IMR-90 (cell line): ENCODE data around the gene NTF3. TPM values are rescaled to one million over a fixed set of nuclear protein-coding genes. Genes with fewer than 3 reads are reported as not detected.

Source experiments
- ATAC-seq: fragments of 200-7000 bp; cut with Tn5 transposase; 2 replicates; pipeline ENCODE4 v1.9.1; 2020; ENCODE audit warnings: low read depth, mild to moderate bottlenecking, moderate library complexity
- BruUV-seq: library from RNA; stranded (reverse); fragments of 400-500 nt; replicated peaks from 2 replicates; lab custom pipeline; 2021; lab: Mats Ljungman, UMichigan
- CTCF ChIA-PET: fragments of 300-600 bp; formaldehyde crosslinking; extraction: SDS; loops from one replicate; lab custom pipeline; 2021; ENCODE audit warnings: antibody characterized with exemption; lab: Yijun Ruan, JAX
- POLR2A ChIA-PET: fragments of 300-600 bp; sonication (Branson Sonifier 250); formaldehyde crosslinking; loops from one replicate; lab custom pipeline; 2022; ENCODE audit warnings: antibody characterized with exemption; ENCODE audit not compliant: unreplicated experiment; lab: Charles Lee
- DNase-seq: peaks from one replicate; pipeline ENCODE4 v3.0.0; 2013
- H2AFZ ChIP-seq: replicated peaks from 2 replicates; pipeline ENCODE3; 2013; ENCODE audit warnings: low read length, mild to moderate bottlenecking; ENCODE audit not compliant: poor library complexity
- H2AK5ac ChIP-seq: 2 replicates; pipeline ENCODE4 v1.6.1; 2013; ENCODE audit warnings: low read depth, low read length, inconsistent platforms
- H2AK9ac ChIP-seq: replicated peaks from 2 replicates; pipeline ENCODE3; 2013; ENCODE audit warnings: mild to moderate bottlenecking, low read depth, low read length, moderate library complexity; ENCODE audit not compliant: poor library complexity
- H2BK120ac ChIP-seq: 2 replicates; pipeline ENCODE4 v1.6.1; 2013; ENCODE audit warnings: low read depth, low read length, inconsistent platforms
- H2BK15ac ChIP-seq: 3 replicates; pipeline ENCODE4 v1.6.1; 2013; ENCODE audit warnings: low read depth, low read length, inconsistent platforms
- H2BK20ac ChIP-seq: 2 replicates; pipeline ENCODE4 v1.6.1; 2013; ENCODE audit warnings: low read depth, mild to moderate bottlenecking, inconsistent platforms, low read length, moderate library complexity
- H2BK5ac ChIP-seq: 2 replicates; pipeline ENCODE4 v1.6.1; 2013; ENCODE audit warnings: mild to moderate bottlenecking, low read depth, low read length, inconsistent platforms; ENCODE audit not compliant: poor library complexity, severe bottlenecking
- H3K14ac ChIP-seq: replicated peaks from 2 replicates; pipeline ENCODE4 v1.6.1; 2013; ENCODE audit warnings: low read depth, low read length, inconsistent platforms
- H3K18ac ChIP-seq: 2 replicates; pipeline ENCODE4 v1.6.1; 2013; ENCODE audit warnings: low read depth, low read length, control low read depth
- H3K23ac ChIP-seq: 2 replicates; pipeline ENCODE4 v1.6.1; 2013; ENCODE audit warnings: low read depth, low read length, inconsistent platforms
- H3K27ac ChIP-seq: 2 replicates; pipeline ENCODE4 v1.5.1; 2013; ENCODE audit warnings: mild to moderate bottlenecking, control low read depth, low read length; ENCODE audit not compliant: insufficient read depth
- H3K27me3 ChIP-seq: 2 replicates; pipeline ENCODE4 v1.6.1; 2013; ENCODE audit warnings: low read length; ENCODE audit not compliant: control insufficient read depth, insufficient read depth
- H3K36me3 ChIP-seq: 2 replicates; pipeline ENCODE4 v1.6.1; 2013; ENCODE audit warnings: low read length, mixed read lengths; ENCODE audit not compliant: control insufficient read depth, insufficient read depth
- H3K4ac ChIP-seq: 2 replicates; pipeline ENCODE4 v1.6.1; 2013; ENCODE audit warnings: low read depth, low read length, inconsistent platforms
- H3K4me1 ChIP-seq: 2 replicates; pipeline ENCODE4 v1.6.1; 2013; ENCODE audit warnings: low read length, mixed read lengths; ENCODE audit not compliant: control insufficient read depth, insufficient read depth
- H3K4me2 ChIP-seq: 2 replicates; pipeline ENCODE4 v1.6.1; 2013; ENCODE audit warnings: low read depth, mild to moderate bottlenecking, control low read depth, low read length, moderate library complexity
- H3K4me3 ChIP-seq: 2 replicates; pipeline ENCODE4 v1.5.1; 2013; ENCODE audit warnings: low read depth, mild to moderate bottlenecking, control low read depth, low read length, moderate library complexity; ENCODE audit not compliant: insufficient read depth
- H3K56ac ChIP-seq: 2 replicates; pipeline ENCODE4 v1.6.1; 2013; ENCODE audit warnings: low read length, inconsistent platforms; ENCODE audit not compliant: insufficient read depth; ENCODE audit errors: extremely low read depth
- H3K79me1 ChIP-seq, 2 experiments: 2 replicates each; pipeline ENCODE4 v1.6.1; 2013; ENCODE audit warnings: low read length in 2 of 2, inconsistent platforms in 1 of 2, low read depth in 1 of 2
- H3K9ac ChIP-seq: 2 replicates; pipeline ENCODE4 v1.6.1; 2013; ENCODE audit warnings: low read depth, low read length, control low read depth
- H3K9me1 ChIP-seq: 2 replicates; pipeline ENCODE4 v1.6.1; 2013; ENCODE audit warnings: low read length, inconsistent platforms; ENCODE audit not compliant: insufficient read depth
- H3K9me3 ChIP-seq: 2 replicates; pipeline ENCODE4 v1.6.1; 2013; ENCODE audit warnings: low read length; ENCODE audit not compliant: control insufficient read depth, insufficient read depth
- H4K20me1 ChIP-seq: 2 replicates; pipeline ENCODE4 v1.6.1; 2013; ENCODE audit warnings: low read length, inconsistent platforms; ENCODE audit not compliant: insufficient read depth
- H4K5ac ChIP-seq: 2 replicates; pipeline ENCODE4 v1.6.1; 2013; ENCODE audit warnings: mild to moderate bottlenecking, low read depth, low read length, control low read depth
- H4K8ac ChIP-seq, 2 experiments: 2 replicates each; pipeline ENCODE4 v1.6.1; 2013; ENCODE audit warnings: low read depth in 2 of 2, low read length in 2 of 2, control low read depth in 1 of 2, inconsistent platforms in 1 of 2
- H4K91ac ChIP-seq: 2 replicates; pipeline ENCODE4 v1.6.1; 2013; ENCODE audit warnings: low read depth, low read length, inconsistent platforms; ENCODE audit not compliant: insufficient read depth
- MAZ ChIP-seq: IDR thresholded peaks from 2 replicates; pipeline ENCODE4 v1.6.1; 2012; ENCODE audit warnings: low read depth, mild to moderate bottlenecking, low read length, improper control_type of control experiment, moderate library complexity, borderline replicate concordance
- RAD21 ChIP-seq: IDR thresholded peaks from 2 replicates; pipeline ENCODE4 v1.6.1; 2012; ENCODE audit warnings: low read length, improper control_type of control experiment
- WGBS, 2 experiments: methylation state at CpG; one replicate each; pipeline versions ENCODE4 v1.1.5 to v1.1.7; 2013; ENCODE audit warnings: missing lambda C conversion rate in 2 of 2; ENCODE audit not compliant: insufficient read length in 1 of 2; ENCODE audit errors: extremely low coverage in 2 of 2; 5-methylcytosine and 5-hydroxymethylcytosine counted together
- dilution Hi-C: fragments of 300-500 bp; cut with HindIII; formaldehyde crosslinking; loops from one replicate; pipeline ENCODE4 v1.14.3; 2018; ENCODE audit warnings: low sequenced_read_pairs; ENCODE audit not compliant: unreplicated experiment
- in situ Hi-C: fragments of 300-500 bp; cut with MboI; formaldehyde crosslinking; loops from 3 replicates; pipeline ENCODE4 v1.14.3; 2019; ENCODE audit warnings: low sequenced_read_pairs, inconsistent platforms, mixed read lengths
- intact Hi-C: fragments of 100-400 bp; cut with micrococcal nuclease; formaldehyde crosslinking; loops from 2 replicates; pipeline ENCODE4 v1.10.0; 2022
- polyA plus RNA-seq, 3 experiments: library from polyadenylated mRNA; depleted of rRNA; stranded (reverse); fragments of >200 nt; gene quantifications; 2 replicates each; pipeline ENCODE4 v1.2.3, GENCODE V29; 2012; ENCODE audit warnings: low replicate concordance in 1 of 3
- total RNA-seq: library from RNA; depleted of rRNA; stranded (reverse); fragments of >200 nt; gene quantifications from 2 replicates; pipeline ENCODE4 v1.2.3, GENCODE V29; 2012

Gene NTF3
- total and polyA plus RNA-seq, 2 of the 4 experiments (the other 2 are of a cell fraction): 12.2 to 32.4 TPM

DNA sequence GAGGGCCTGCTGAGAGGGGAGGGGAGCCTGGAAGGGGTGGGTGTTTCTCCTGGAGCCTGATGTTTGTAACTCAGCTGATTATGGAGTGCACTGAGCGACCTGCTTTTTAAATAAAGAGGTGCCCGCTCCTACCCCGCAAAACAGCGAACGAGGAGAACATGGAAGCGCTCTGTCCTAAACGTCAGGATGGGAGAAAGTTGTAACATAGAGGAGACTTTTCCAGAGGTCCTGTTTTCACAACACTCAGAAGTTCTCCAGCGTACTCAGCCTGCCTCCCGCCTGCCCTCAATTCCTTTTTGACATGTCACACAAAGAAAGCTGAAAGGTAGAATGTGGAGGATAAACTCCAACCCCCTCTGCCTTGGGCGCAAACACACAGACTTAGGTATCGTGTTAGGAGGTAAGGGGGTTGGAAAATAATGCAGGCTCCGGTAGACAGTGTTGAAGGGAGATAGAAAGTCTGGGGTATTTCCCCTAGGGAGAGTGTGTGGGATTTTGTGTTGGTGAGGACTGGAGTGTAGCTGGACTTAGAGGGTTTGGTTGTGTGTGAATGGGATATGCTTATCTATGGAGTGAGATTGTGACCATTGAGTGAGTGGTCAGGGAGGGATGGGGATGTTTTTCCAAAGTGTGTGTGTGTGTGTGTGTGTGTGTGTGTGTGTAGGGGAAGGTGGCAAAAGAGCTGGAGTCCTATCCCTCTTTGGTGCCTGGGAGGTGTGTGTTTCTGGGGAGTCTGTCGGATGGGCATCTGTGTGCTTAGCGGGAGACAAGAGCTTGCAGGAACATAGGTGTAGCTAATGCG, 2.1 kb downstream of the NTF3 start:
- WGBS, 2 experiments: 80% methylated on average over 4 of the region's 15 CpGs; no CpG with 5 or more reads in 1 of the 2 experiments
- peak overlapping the region; percentile 87 for H3K14ac ChIP-seq
- no peak overlapping the region for H4K5ac ChIP-seq
- H3K56ac ChIP-seq: peak overlapping the region; percentile 74
- peaks cover 58% of the 10 kb centered on the region for H4K20me1 ChIP-seq
- BruUV-seq: no TSS peak
- H3K36me3 ChIP-seq: 0 out of 2 replicates have a peak, but pooled peaks cover 2% of the 10 kb centered on the region
- H3K9me1 ChIP-seq: peaks cover 23% of the 10 kb centered on the region
- peak overlapping the region; percentile 94 for H3K4me3 ChIP-seq
- ChIA-PET CTCF (interaction anchor here (0.8 to 1.3 kb wide), 2 partner anchors 77 to 215 kb away, joined by 3 to 5 read pairs; no protein-coding TSS in a partner anchor), POLR2A (interaction anchor here (0.6 kb wide), 1 partner anchor 106 kb away, joined by 3 read pairs; no protein-coding TSS in a partner anchor)
- peak overlapping the region; percentile 86 for H3K23ac ChIP-seq
- H4K8ac ChIP-seq: peak overlapping the region in 1 of 2 experiments; percentile 36; a peak in 1 of 4 replicates
- H2BK15ac ChIP-seq: peak overlapping the region; percentile 28; the same call in 1 of the 3 replicates
- peak overlapping the region; percentile 39 for H2AFZ ChIP-seq
- peak overlapping the region; percentile 44 for H4K91ac ChIP-seq
- ATAC-seq: no peak; the same call in 1 of the 2 replicates
- peak overlapping the region; percentile 80 for H2AK5ac ChIP-seq
- TF ChIP-seq MAZ (0 out of 2 replicates have a peak, but pooled peaks have one; percentile 47), RAD21 (no peak)
- H2BK5ac ChIP-seq: peak overlapping the region; percentile 41
- H3K27me3 ChIP-seq: no peaks in the 10 kb centered on the region
- in situ Hi-C loops: loop anchor here (10.0 kb wide), 1 partner anchor 611 kb away; no protein-coding TSS in a partner anchor
- peak overlapping the region; percentile 6; the same call in 1 of the 2 replicates for H3K18ac ChIP-seq
- peak overlapping the region; percentile 94 for H2AK9ac ChIP-seq
- peak overlapping the region; percentile 95 for H3K4ac ChIP-seq
- peaks cover 13 to 66% of the 10 kb centered on the region in 2 experiments; a peak in 3 of 4 replicates for H3K79me1 ChIP-seq
- peak overlapping the region; percentile 2 for H2BK20ac ChIP-seq
- intact Hi-C loops: loop anchor here (2.0 to 5.0 kb wide), 2 partner anchors 133 to 347 kb away; no protein-coding TSS in a partner anchor
- peak overlapping the region; percentile 20; the same call in 1 of the 2 replicates for H3K27ac ChIP-seq
- dilution Hi-C loops: no loop called here
- H3K9ac ChIP-seq: peak overlapping the region; percentile 96
- H3K9me3 ChIP-seq: no peaks in the 10 kb centered on the region
- DNase-seq: no peak
- H3K4me1 ChIP-seq: peaks cover 23% of the 10 kb centered on the region
- peak overlapping the region; percentile 88 for H3K4me2 ChIP-seq
- peak overlapping the region; percentile 52 for H2BK120ac ChIP-seq
